ENCODE measurements around the gene RIMS4. TPM values are rescaled to one million over a fixed set of nuclear protein-coding genes. Genes with fewer than 3 reads are reported as not detected.
A peak's percentile ranks its signal among the peaks of the same experiment; 100 is the strongest.

Gene RIMS4
- total RNA-seq, 1 donor from 2014 or later = not detected

- POLR2A ChIA-PET = no interaction called here
- H3K27ac Mint-ChIP-seq = no peak overlapping the region
- no peaks in the 10 kb centered on the region for H3K36me3 Mint-ChIP-seq (ENCODE audit: low read depth)
- CTCF ChIA-PET = no interaction called here
- H3K9me3 Mint-ChIP-seq = no peaks in the 10 kb centered on the region
- peaks cover 11% of the 10 kb centered on the region for H3K4me1 Mint-ChIP-seq
- H3K27me3 Mint-ChIP-seq = peaks cover 55% of the 10 kb centered on the region
- no peak overlapping the region for H3K4me3 Mint-ChIP-seq
- no peak for TF ChIP-seq CTCF (IDR thresholded peaks at IDR 0.05)
- no peak for ATAC-seq (ENCODE audit: low read depth)
- DNase-seq = no peak
- intact Hi-C loops (cut with micrococcal nuclease) = no loop called here
Measured at GRCh38 chr20:44811150-44811685, 872 bp upstream of the RIMS4 start.

- DNase-seq (no peak), ATAC-seq (ENCODE audit: low read depth) (no peak)
- ChIA-PET POLR2A (no interaction called here), CTCF (no interaction called here)
- Mint-ChIP-seq H3K27me3 (peaks cover 60% of the 10 kb centered on the region), H3K4me1 (peaks cover 11% of the 10 kb centered on the region), H3K9me3 (no peaks in the 10 kb centered on the region), H3K4me3 (no peak overlapping the region), H3K36me3 (ENCODE audit: low read depth) (no peaks in the 10 kb centered on the region), H3K27ac (no peak overlapping the region)
- intact Hi-C loops (cut with micrococcal nuclease) = no loop called here
- no peak for TF ChIP-seq CTCF (IDR thresholded peaks at IDR 0.05)
Measured at GRCh38 chr20:44810061-44810390, 320 bp downstream of the RIMS4 start.

GRCh38 chr20:44809380-44810060 lies 826 bp downstream of the RIMS4 start:
- Mint-ChIP-seq H3K36me3 (ENCODE audit: low read depth) (no peaks in the 10 kb centered on the region), H3K27ac (no peak overlapping the region), H3K4me3 (peak overlapping the region; percentile 59), H3K27me3 (peaks cover 64% of the 10 kb centered on the region), H3K9me3 (no peaks in the 10 kb centered on the region), H3K4me1 (peaks cover 11% of the 10 kb centered on the region)
- DNase-seq (no peak), ATAC-seq (ENCODE audit: low read depth) (no peak)
- TF ChIP-seq CTCF (IDR thresholded peaks at IDR 0.05) = no peak
- CTCF ChIA-PET = no interaction called here
- intact Hi-C loops (cut with micrococcal nuclease) = no loop called here
- POLR2A ChIA-PET = no interaction called here

GRCh38 chr20:44807684-44808056 lies 2.7 kb downstream of the RIMS4 start:
- intact Hi-C loops (cut with micrococcal nuclease) = no loop called here
- Mint-ChIP-seq H3K9me3 (no peaks in the 10 kb centered on the region), H3K27ac (no peak overlapping the region), H3K4me3 (no peak overlapping the region), H3K27me3 (peaks cover 58% of the 10 kb centered on the region), H3K36me3 (ENCODE audit: low read depth) (no peaks in the 10 kb centered on the region), H3K4me1 (peaks cover 11% of the 10 kb centered on the region)
- ChIA-PET POLR2A (no interaction called here), CTCF (no interaction called here)
- TF ChIP-seq CTCF (IDR thresholded peaks at IDR 0.05) = no peak
- DNase-seq = no peak
- ATAC-seq (ENCODE audit: low read depth) = no peak

- ATAC-seq (ENCODE audit: low read depth) = no peak
- intact Hi-C loops (cut with micrococcal nuclease) = no loop called here
- POLR2A ChIA-PET = no interaction called here
- H3K27ac Mint-ChIP-seq = no peak overlapping the region
- peaks cover 11% of the 10 kb centered on the region for H3K4me1 Mint-ChIP-seq
- no peak overlapping the region for H3K4me3 Mint-ChIP-seq
- TF ChIP-seq CTCF (IDR thresholded peaks at IDR 0.05) = no peak
- H3K36me3 Mint-ChIP-seq (ENCODE audit: low read depth) = no peaks in the 10 kb centered on the region
- H3K27me3 Mint-ChIP-seq = peaks cover 56% of the 10 kb centered on the region
- DNase-seq = no peak
- no peaks in the 10 kb centered on the region for H3K9me3 Mint-ChIP-seq
- CTCF ChIA-PET = no interaction called here
Measured at GRCh38 chr20:44807051-44807683, 3.2 kb downstream of the RIMS4 start.
